Measurements from ENCODE around the gene KY.

Gene KY

GRCh38 chr3:134672571-134672970 is 21.7 kb upstream of the KY start:
- ATAC-seq, result no peak

GRCh38 chr3:134667956-134668355 is 17.1 kb upstream of the KY start:
- no peak for ATAC-seq

- no peak for ATAC-seq
Observed at GRCh38 chr3:134667406-134667805, 16.6 kb upstream of the KY start.

- no peak for ATAC-seq
Observed at GRCh38 chr3:134666885-134667284, 16.1 kb upstream of the KY start.

- no peak for ATAC-seq
Observed at GRCh38 chr3:134666466-134666865, 15.6 kb upstream of the KY start.

GRCh38 chr3:134666052-134666451 is 15.2 kb upstream of the KY start:
- no peak for ATAC-seq

- ATAC-seq, result no peak
Observed at GRCh38 chr3:134665243-134665642, 14.4 kb upstream of the KY start.

GRCh38 chr3:134663721-134664456 is 13.1 kb upstream of the KY start:
- ATAC-seq, result no peak

- ATAC-seq, result no peak
Observed at GRCh38 chr3:134660046-134660441, 9.2 kb upstream of the KY start.

- no peak for ATAC-seq
Observed at GRCh38 chr3:134659391-134660045, 8.7 kb upstream of the KY start.

GRCh38 chr3:134658555-134658954 is 7.7 kb upstream of the KY start:
- no peak for ATAC-seq

- peak in 1 of 2 donors; percentile 19 for ATAC-seq
Observed at GRCh38 chr3:134656211-134656800, 5.5 kb upstream of the KY start.

- ATAC-seq, result peak in 1 of 2 donors; percentile 22
Observed at GRCh38 chr3:134655706-134656105, 4.9 kb upstream of the KY start.

GRCh38 chr3:134654031-134654430 is 3.2 kb upstream of the KY start:
- ATAC-seq, result no peak

GRCh38 chr3:134652886-134653630 is 2.2 kb upstream of the KY start:
- no peak for ATAC-seq

GRCh38 chr3:134652409-134652831 is 1.6 kb upstream of the KY start:
- no peak for ATAC-seq

- ATAC-seq, result peak in 1 of 2 donors; percentile 8
Observed at GRCh38 chr3:134651347-134652041, 672 bp upstream of the KY start.

GRCh38 chr3:134649106-134649705 is 1.6 kb downstream of the KY start:
- no peak for ATAC-seq

GRCh38 chr3:134647902-134648760 is 2.7 kb downstream of the KY start:
- no peak for ATAC-seq

GRCh38 chr3:134646086-134646485 is 4.7 kb downstream of the KY start:
- no peak for ATAC-seq

- no peak for ATAC-seq
Observed at GRCh38 chr3:134645515-134645914, 5.3 kb downstream of the KY start.
